ENCODE measurements around the gene MRPL44.

The MRPL44 gene

DNA sequence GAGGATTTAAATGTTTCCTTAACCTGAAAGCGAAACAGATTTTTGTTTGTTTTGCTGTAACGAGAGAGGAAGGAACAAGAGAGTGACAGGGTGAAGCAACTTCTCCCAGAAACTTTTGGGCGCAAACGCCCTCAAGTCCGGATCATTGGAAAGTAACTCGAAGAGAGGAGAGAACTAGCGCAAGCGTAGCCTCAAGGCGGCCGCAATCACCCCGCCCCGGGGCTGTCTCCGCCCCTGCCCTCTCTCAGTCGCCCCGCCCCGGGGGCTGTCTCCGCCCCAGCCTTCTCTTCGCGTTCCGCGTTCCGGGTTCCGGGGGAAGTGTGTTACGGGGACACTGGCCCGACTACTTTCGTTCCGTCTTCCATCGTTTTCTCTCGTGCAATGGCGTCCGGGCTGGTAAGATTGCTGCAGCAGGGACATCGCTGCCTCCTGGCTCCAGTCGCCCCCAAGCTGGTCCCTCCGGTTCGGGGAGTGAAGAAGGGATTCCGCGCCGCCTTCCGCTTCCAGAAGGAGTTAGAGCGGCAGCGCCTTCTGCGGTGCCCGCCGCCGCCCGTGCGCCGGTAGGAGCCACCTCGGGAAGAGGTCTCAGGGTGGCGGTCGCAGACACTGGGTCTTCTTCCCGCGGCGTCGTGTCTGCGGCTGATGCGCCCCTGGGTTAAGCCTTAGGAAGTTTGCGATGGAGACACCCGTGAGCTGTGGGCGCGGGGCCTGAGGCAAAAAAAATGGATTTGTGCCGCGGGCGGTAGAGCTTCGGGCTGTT, at the start of gene MRPL44:
Gene MRPL44, plus strand, starts transcription at position 372 of the 760 bp plus-strand sequence. Its CDS starts 10 bp downstream, at position 382.
- H3K36me3 ChIP-seq (ENCODE audit: insufficient read depth, low read length), result peaks cover 30% of the 10 kb centered on the region
- H3K4me1 ChIP-seq (ENCODE audit: insufficient read depth, low read length, severe bottlenecking), result peaks cover 72% of the 10 kb centered on the region
- no peak for TF ChIP-seq EZH2 (IDR thresholded peaks at IDR 0.05; ENCODE audit: borderline replicate concordance, low read length)
- TF ChIP-seq, protein P1, sequence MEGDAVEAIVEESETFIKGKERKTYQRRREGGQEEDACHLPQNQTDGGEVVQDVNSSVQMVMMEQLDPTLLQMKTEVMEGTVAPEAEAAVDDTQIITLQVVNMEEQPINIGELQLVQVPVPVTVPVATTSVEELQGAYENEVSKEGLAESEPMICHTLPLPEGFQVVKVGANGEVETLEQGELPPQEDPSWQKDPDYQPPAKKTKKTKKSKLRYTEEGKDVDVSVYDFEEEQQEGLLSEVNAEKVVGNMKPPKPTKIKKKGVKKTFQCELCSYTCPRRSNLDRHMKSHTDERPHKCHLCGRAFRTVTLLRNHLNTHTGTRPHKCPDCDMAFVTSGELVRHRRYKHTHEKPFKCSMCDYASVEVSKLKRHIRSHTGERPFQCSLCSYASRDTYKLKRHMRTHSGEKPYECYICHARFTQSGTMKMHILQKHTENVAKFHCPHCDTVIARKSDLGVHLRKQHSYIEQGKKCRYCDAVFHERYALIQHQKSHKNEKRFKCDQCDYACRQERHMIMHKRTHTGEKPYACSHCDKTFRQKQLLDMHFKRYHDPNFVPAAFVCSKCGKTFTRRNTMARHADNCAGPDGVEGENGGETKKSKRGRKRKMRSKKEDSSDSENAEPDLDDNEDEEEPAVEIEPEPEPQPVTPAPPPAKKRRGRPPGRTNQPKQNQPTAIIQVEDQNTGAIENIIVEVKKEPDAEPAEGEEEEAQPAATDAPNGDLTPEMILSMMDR (IDR thresholded peaks at IDR 0.05; ENCODE audit: low read length), result no peak
- H2AFZ ChIP-seq (ENCODE audit: low read length), result peak within 1 kb of the TSS; percentile 96
- peak within 1 kb of the TSS; percentile 68 for H3K27ac ChIP-seq (ENCODE audit: low read depth, low read length, poor library complexity, severe bottlenecking)
- H3K9me3 ChIP-seq (ENCODE audit: low read length), result no peaks in the 10 kb centered on the region
- H3K9ac ChIP-seq (ENCODE audit: low read length), result peak within 1 kb of the TSS; percentile 94
- no peaks in the 10 kb centered on the region for H3K9me2 ChIP-seq (ENCODE audit: low read depth, low read length)
- peaks cover 48% of the 10 kb centered on the region for H3K79me2 ChIP-seq (ENCODE audit: insufficient read depth, low read length)
- no peaks in the 10 kb centered on the region for H3F3A ChIP-seq (ENCODE audit: insufficient read depth, low read length)
- H3K27me3 ChIP-seq (ENCODE audit: insufficient read depth, low read length), result no peaks in the 10 kb centered on the region
- peak within 1 kb of the TSS; percentile 94 for H3K4me2 ChIP-seq (ENCODE audit: low read length)
- H3K4me3 ChIP-seq (ENCODE audit: low read depth, low read length, poor library complexity, severe bottlenecking), result peak within 1 kb of the TSS; percentile 95
- no peaks in the 10 kb centered on the region for H4K20me1 ChIP-seq (ENCODE audit: insufficient read depth, low read length)

DNA sequence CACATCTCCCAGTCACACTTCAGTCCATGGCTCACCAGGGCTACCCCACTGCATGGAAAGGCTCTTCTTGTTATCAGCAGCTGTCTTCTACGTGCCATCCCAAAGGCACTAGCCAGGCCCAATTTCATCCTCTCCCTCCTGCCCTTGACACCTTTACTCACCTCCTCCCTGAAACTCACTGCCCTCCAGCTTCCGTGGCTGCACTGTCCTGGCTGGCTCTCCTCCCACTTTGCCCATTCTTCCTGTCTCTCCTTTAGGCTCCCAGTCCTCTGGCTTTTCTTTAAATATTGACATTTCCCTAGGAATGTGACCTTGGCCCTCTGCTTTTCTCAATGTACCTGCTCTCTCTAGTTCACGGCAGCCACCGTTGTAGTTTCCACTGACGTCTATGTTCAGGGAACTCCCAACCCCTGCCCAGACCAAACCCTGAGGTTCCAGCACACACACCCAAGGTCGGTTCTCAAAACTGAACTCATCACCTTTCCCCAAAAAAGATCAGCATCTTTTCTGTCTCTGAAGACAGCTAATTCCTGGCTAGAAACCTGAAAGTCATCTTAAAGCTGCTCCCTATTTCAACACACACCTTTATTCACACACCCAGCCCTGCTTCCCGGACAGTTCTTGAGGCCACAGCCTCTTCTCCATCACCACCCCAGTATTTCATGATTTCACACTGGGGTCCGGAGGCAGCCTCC, 48.8 kb upstream of the MRPL44 start:
- no peaks in the 10 kb centered on the region for H3K9me3 ChIP-seq (ENCODE audit: low read length)
- H3K79me2 ChIP-seq (ENCODE audit: insufficient read depth, low read length), result no peaks in the 10 kb centered on the region
- no peak for TF ChIP-seq EZH2 (IDR thresholded peaks at IDR 0.05; ENCODE audit: borderline replicate concordance, low read length)
- TF ChIP-seq, protein P1 (IDR thresholded peaks at IDR 0.05; ENCODE audit: low read length), result no peak
- H3K4me1 ChIP-seq (ENCODE audit: insufficient read depth, low read length, severe bottlenecking), result no peaks in the 10 kb centered on the region
- H3K27ac ChIP-seq (ENCODE audit: low read depth, low read length, poor library complexity, severe bottlenecking), result no peak overlapping the region
- no peak overlapping the region for H3K4me3 ChIP-seq (ENCODE audit: low read depth, low read length, poor library complexity, severe bottlenecking)
- H3K27me3 ChIP-seq (ENCODE audit: insufficient read depth, low read length), result no peaks in the 10 kb centered on the region
- no peak overlapping the region for H3K9ac ChIP-seq (ENCODE audit: low read length)
- no peaks in the 10 kb centered on the region for H3K9me2 ChIP-seq (ENCODE audit: low read depth, low read length)
- H3K4me2 ChIP-seq (ENCODE audit: low read length), result no peak overlapping the region
- H4K20me1 ChIP-seq (ENCODE audit: insufficient read depth, low read length), result no peaks in the 10 kb centered on the region
- no peak overlapping the region for H2AFZ ChIP-seq (ENCODE audit: low read length)
- no peaks in the 10 kb centered on the region for H3K36me3 ChIP-seq (ENCODE audit: insufficient read depth, low read length)
- no peaks in the 10 kb centered on the region for H3F3A ChIP-seq (ENCODE audit: insufficient read depth, low read length)

DNA sequence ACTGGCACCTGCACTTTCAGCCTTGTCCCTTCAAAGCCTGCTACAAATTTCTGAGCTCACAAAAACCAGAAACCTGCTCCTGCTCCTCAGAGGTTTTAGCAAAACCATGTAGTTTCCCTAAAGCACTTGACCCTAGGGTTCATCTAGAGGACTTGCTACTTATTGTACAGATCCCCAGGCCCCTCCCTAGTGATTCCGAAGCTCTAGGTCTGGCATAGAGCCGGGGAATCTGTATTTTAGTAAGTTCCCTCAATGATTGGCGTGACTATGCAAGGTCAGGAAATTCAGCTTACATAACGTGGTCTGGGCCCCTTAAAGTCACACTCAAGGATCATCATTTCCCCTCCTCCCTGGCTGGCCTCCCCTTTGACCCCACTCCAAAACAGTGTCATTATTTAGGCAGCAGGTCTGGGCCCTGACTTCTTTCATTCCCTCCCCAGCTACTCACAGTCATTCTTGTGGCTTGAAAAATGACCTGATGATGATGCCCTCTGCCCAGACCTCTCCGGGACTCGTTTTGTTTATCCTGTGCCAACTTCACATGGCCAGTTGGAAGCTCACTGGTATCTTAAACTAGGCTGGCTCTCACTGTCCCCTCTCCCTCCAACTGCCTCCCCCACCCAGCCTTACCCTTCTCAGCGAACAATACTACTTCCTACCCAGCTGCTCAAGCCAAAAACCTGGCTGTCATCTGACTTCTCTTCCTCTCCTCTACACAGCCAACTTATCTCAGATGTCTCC, 48.1 kb upstream of the MRPL44 start:
- no peaks in the 10 kb centered on the region for H3K4me1 ChIP-seq (ENCODE audit: insufficient read depth, low read length, severe bottlenecking)
- H3K27ac ChIP-seq (ENCODE audit: low read depth, low read length, poor library complexity, severe bottlenecking), result no peak overlapping the region
- no peaks in the 10 kb centered on the region for H3K36me3 ChIP-seq (ENCODE audit: insufficient read depth, low read length)
- no peaks in the 10 kb centered on the region for H3K9me2 ChIP-seq (ENCODE audit: low read depth, low read length)
- no peak overlapping the region for H2AFZ ChIP-seq (ENCODE audit: low read length)
- no peak overlapping the region for H3K4me3 ChIP-seq (ENCODE audit: low read depth, low read length, poor library complexity, severe bottlenecking)
- H3K9ac ChIP-seq (ENCODE audit: low read length), result no peak overlapping the region
- H3K9me3 ChIP-seq (ENCODE audit: low read length), result no peaks in the 10 kb centered on the region
- no peaks in the 10 kb centered on the region for H3K79me2 ChIP-seq (ENCODE audit: insufficient read depth, low read length)
- no peaks in the 10 kb centered on the region for H4K20me1 ChIP-seq (ENCODE audit: insufficient read depth, low read length)
- no peak overlapping the region for H3K4me2 ChIP-seq (ENCODE audit: low read length)
- TF ChIP-seq, protein P1 (IDR thresholded peaks at IDR 0.05; ENCODE audit: low read length), result no peak
- no peak for TF ChIP-seq EZH2 (IDR thresholded peaks at IDR 0.05; ENCODE audit: borderline replicate concordance, low read length)
- H3F3A ChIP-seq (ENCODE audit: insufficient read depth, low read length), result no peaks in the 10 kb centered on the region
- H3K27me3 ChIP-seq (ENCODE audit: insufficient read depth, low read length), result no peaks in the 10 kb centered on the region

Data from OCI-LY1 (cell line).